Measurements from ENCODE around the gene JUN. TPM values are rescaled to one million over a fixed set of nuclear protein-coding genes. Genes with fewer than 3 reads are reported as not detected.

JUN gene
- polyA plus RNA-seq, 2 of the 4 experiments (the other 2 are of a cell fraction): 23.3 to 59.8 TPM

- TF ChIP-seq NPAS2 (CRISPR knock-in tag; IDR thresholded peaks at IDR 0.05; ENCODE audit: borderline replicate concordance): no peak
- no peak for TF ChIP-seq PBX3 (IDR thresholded peaks at IDR 0.05)
- TF ChIP-seq HOXA7 (CRISPR knock-in tag; IDR thresholded peaks at IDR 0.05): no peak
- no peak for TF ChIP-seq SREBF2 (IDR thresholded peaks at IDR 0.05)
- TF ChIP-seq HDAC2 (IDR thresholded peaks at IDR 0.05): no peak
- no peak for TF ChIP-seq MAZ (IDR thresholded peaks at IDR 0.05; ENCODE audit: borderline replicate concordance, low read depth, low read length)
- no peak for TF ChIP-seq HOXB5 (CRISPR knock-in tag; IDR thresholded peaks at IDR 0.05)
- no peak for TF ChIP-seq KDM1A (IDR thresholded peaks at IDR 0.05; ENCODE audit: low read depth)
- no peak for TF ChIP-seq EHMT2 (IDR thresholded peaks at IDR 0.05; ENCODE audit: low read depth)
- peak in 1 of 2 experiments; percentile 9; a peak in 1 of 4 replicates for TF ChIP-seq CEBPB (IDR thresholded peaks at IDR 0.05)
- TF ChIP-seq MAFK (IDR thresholded peaks at IDR 0.05; ENCODE audit: partially characterized antibody): no peak
- TF ChIP-seq PHF8 (IDR thresholded peaks at IDR 0.05; ENCODE audit: borderline replicate concordance, low read depth): no peak
- TF ChIP-seq ZC3H11A (IDR thresholded peaks at IDR 0.05): no peak
- no peak for TF ChIP-seq MYC (IDR thresholded peaks at IDR 0.05; ENCODE audit: borderline replicate concordance, low read length)
- no peak for TF ChIP-seq RFX5 (IDR thresholded peaks at IDR 0.05)
- no peak for TF ChIP-seq REST (IDR thresholded peaks at IDR 0.05)
- no peak for TF ChIP-seq FOSL2 (IDR thresholded peaks at IDR 0.05)
- peak; percentile 38; the same call in 1 of the 2 replicates for TF ChIP-seq FOSL2 (CRISPR knock-in tag; IDR thresholded peaks at IDR 0.05)
- peak; percentile 44 to 48; a peak in 2 of 5 replicates for TF ChIP-seq JUN (IDR thresholded peaks at IDR 0.05)
- TF ChIP-seq RAD21 (conservative IDR thresholded peaks at IDR 0.05 in 1 of 2, IDR thresholded peaks at IDR 0.05 in 1 of 2): peak in 1 of 2 experiments; percentile 43; a peak in 1 of 5 replicates
- peak; percentile 62 to 74; a peak in 2 of 5 replicates for TF ChIP-seq EP300 (IDR thresholded peaks at IDR 0.05)
- TF ChIP-seq RCOR1 (IDR thresholded peaks at IDR 0.05; ENCODE audit: low read depth, low read length): no peak
- TF ChIP-seq POLR2A (IDR thresholded peaks at IDR 0.05; ENCODE audit: low read length): peak; percentile 29; the same call in 1 of the 2 replicates
- no peak for TF ChIP-seq RARB (CRISPR knock-in tag; IDR thresholded peaks at IDR 0.05)
- no peak for TF ChIP-seq TP53 (CRISPR knock-in tag; IDR thresholded peaks at IDR 0.05)
- no peak for TF ChIP-seq ZFP36 (IDR thresholded peaks at IDR 0.05; ENCODE audit: borderline replicate concordance, partially characterized antibody)
- no peak for TF ChIP-seq KDM5A (IDR thresholded peaks at IDR 0.05)
- no peak for TF ChIP-seq BCL3 (IDR thresholded peaks at IDR 0.05)
- no peak for TF ChIP-seq ELK1 (IDR thresholded peaks at IDR 0.05; ENCODE audit: low read depth, low read length)
- TF ChIP-seq FOXS1 (CRISPR knock-in tag; IDR thresholded peaks at IDR 0.05): no peak
- no peak for TF ChIP-seq FOSB (CRISPR knock-in tag; IDR thresholded peaks at IDR 0.05)
- TF ChIP-seq ZNF302 (CRISPR knock-in tag; IDR thresholded peaks at IDR 0.05): no peak
- TF ChIP-seq HMGXB4 (CRISPR knock-in tag; IDR thresholded peaks at IDR 0.05; ENCODE audit: borderline replicate concordance): no peak
- no peak for TF ChIP-seq NFE2L2 (conservative IDR thresholded peaks at IDR 0.05; ENCODE audit: low read length)
- TF ChIP-seq POLR2AphosphoS2 (conservative IDR thresholded peaks at IDR 0.05; ENCODE audit: low read length): no peak
- TF ChIP-seq JUNB (IDR thresholded peaks at IDR 0.05): 0 out of 2 replicates have a peak, but pooled peaks have one; percentile 37
Measured at GRCh38 chr1:58815069-58815685, 31.3 kb upstream of the JUN start (continued).
